Measurements from ENCODE around the gene CAB39. TPM values are rescaled to one million over a fixed set of nuclear protein-coding genes. Genes with fewer than 3 reads are reported as not detected.

The CAB39 gene
- total RNA-seq, 1 donor from 2014 or later, result 78.7 TPM

GRCh38 chr2:230829959-230830358 is 117.3 kb downstream of the CAB39 start:
- no peak overlapping the region for H3K27ac ChIP-seq
- ATAC-seq, result no peak
- TF ChIP-seq, protein P1, sequence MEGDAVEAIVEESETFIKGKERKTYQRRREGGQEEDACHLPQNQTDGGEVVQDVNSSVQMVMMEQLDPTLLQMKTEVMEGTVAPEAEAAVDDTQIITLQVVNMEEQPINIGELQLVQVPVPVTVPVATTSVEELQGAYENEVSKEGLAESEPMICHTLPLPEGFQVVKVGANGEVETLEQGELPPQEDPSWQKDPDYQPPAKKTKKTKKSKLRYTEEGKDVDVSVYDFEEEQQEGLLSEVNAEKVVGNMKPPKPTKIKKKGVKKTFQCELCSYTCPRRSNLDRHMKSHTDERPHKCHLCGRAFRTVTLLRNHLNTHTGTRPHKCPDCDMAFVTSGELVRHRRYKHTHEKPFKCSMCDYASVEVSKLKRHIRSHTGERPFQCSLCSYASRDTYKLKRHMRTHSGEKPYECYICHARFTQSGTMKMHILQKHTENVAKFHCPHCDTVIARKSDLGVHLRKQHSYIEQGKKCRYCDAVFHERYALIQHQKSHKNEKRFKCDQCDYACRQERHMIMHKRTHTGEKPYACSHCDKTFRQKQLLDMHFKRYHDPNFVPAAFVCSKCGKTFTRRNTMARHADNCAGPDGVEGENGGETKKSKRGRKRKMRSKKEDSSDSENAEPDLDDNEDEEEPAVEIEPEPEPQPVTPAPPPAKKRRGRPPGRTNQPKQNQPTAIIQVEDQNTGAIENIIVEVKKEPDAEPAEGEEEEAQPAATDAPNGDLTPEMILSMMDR (IDR thresholded peaks at IDR 0.05), result no peak
- H3K4me3 ChIP-seq, result no peak overlapping the region
- intact Hi-C loops (cut with DNase I), result no loop called here
- peaks cover 44% of the 10 kb centered on the region for H3K27me3 ChIP-seq (ENCODE audit: low read depth)
- no peak for DNase-seq
- no peaks in the 10 kb centered on the region for H3K9me3 ChIP-seq
- peaks cover 9% of the 10 kb centered on the region for H3K4me1 ChIP-seq
- no peaks in the 10 kb centered on the region for H3K36me3 ChIP-seq

- H3K27me3 ChIP-seq (ENCODE audit: low read depth), result peaks cover 43% of the 10 kb centered on the region
- peaks cover 9% of the 10 kb centered on the region for H3K4me1 ChIP-seq
- no peak overlapping the region for H3K4me3 ChIP-seq
- no peaks in the 10 kb centered on the region for H3K36me3 ChIP-seq
- TF ChIP-seq, protein P1 (IDR thresholded peaks at IDR 0.05), result no peak
- H3K9me3 ChIP-seq, result no peaks in the 10 kb centered on the region
- ATAC-seq (no peak), DNase-seq (no peak)
- H3K27ac ChIP-seq, result no peak overlapping the region
- intact Hi-C loops (cut with DNase I), result no loop called here
Observed at GRCh38 chr2:230830428-230830827, 117.8 kb downstream of the CAB39 start.

DNA sequence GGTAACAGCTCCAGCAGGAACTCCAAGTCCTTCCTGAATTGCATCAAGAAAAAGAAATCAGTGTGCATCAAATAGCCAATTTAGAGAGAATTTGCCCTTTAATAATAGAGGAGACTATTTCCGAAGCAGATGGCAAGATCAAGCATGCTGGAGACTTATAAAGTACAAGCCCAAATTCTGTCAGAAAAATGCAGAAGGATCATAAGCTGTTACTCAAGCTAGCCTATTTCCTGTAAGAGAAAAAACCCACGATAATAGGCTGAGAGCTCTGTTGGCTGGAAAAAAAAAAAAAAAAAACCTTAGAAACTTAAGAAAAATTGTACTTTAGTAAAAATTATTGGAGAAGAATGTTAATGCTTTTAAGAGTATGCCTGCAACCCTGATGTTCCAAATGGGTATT is 127.7 kb downstream of the CAB39 start:
- H3K27me3 ChIP-seq (ENCODE audit: low read depth), result peaks cover 9% of the 10 kb centered on the region
- intact Hi-C loops (cut with DNase I), result no loop called here
- H3K4me3 ChIP-seq, result no peak overlapping the region
- no peaks in the 10 kb centered on the region for H3K9me3 ChIP-seq
- ATAC-seq, result no peak
- DNase-seq, result no peak
- no peak overlapping the region for H3K27ac ChIP-seq
- TF ChIP-seq, protein P1 (IDR thresholded peaks at IDR 0.05), result no peak
- H3K4me1 ChIP-seq, result no peaks in the 10 kb centered on the region
- H3K36me3 ChIP-seq, result no peaks in the 10 kb centered on the region

GRCh38 chr2:230842473-230842872 is 129.8 kb downstream of the CAB39 start:
- Histone ChIP-seq H3K36me3 (no peaks in the 10 kb centered on the region), H3K4me3 (no peak overlapping the region), H3K27me3 (ENCODE audit: low read depth) (peaks cover 9% of the 10 kb centered on the region), H3K27ac (no peak overlapping the region), H3K9me3 (no peaks in the 10 kb centered on the region), H3K4me1 (no peaks in the 10 kb centered on the region)
- no peak for ATAC-seq
- TF ChIP-seq, protein P1 (IDR thresholded peaks at IDR 0.05), result no peak
- intact Hi-C loops (cut with DNase I), result no loop called here
- DNase-seq, result no peak

DNA sequence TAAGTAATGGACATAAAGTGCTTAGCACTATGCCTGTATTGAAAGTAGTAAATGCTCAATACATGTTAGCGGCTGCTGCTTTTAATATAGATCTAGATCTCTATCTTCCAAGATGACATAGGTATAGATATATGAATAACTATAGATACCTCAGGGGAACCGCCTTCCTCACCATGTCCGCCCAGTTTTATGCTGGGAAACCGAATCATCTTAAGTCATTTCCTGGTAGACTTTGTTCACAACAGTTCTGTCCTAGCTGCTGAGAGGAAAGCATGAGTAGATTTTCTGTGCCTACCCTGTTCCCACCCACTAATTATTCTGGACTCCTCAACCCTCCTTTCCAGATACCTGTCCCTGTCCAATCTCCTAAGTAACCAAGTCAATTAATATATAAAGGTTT is 130.5 kb downstream of the CAB39 start:
- TF ChIP-seq, protein P1 (IDR thresholded peaks at IDR 0.05), result no peak
- Histone ChIP-seq H3K4me3 (no peak overlapping the region), H3K36me3 (no peaks in the 10 kb centered on the region), H3K27ac (no peak overlapping the region), H3K9me3 (no peaks in the 10 kb centered on the region), H3K27me3 (ENCODE audit: low read depth) (peaks cover 9% of the 10 kb centered on the region), H3K4me1 (no peaks in the 10 kb centered on the region)
- intact Hi-C loops (cut with DNase I), result no loop called here
- ATAC-seq (no peak), DNase-seq (no peak)

GRCh38 chr2:230846360-230846759 is 133.7 kb downstream of the CAB39 start:
- TF ChIP-seq, protein P1 (IDR thresholded peaks at IDR 0.05), result no peak
- intact Hi-C loops (cut with DNase I), result no loop called here
- Histone ChIP-seq H3K27me3 (ENCODE audit: low read depth) (peaks cover 19% of the 10 kb centered on the region), H3K36me3 (no peaks in the 10 kb centered on the region), H3K9me3 (no peaks in the 10 kb centered on the region), H3K4me1 (no peaks in the 10 kb centered on the region), H3K27ac (no peak overlapping the region), H3K4me3 (no peak overlapping the region)
- DNase-seq, result no peak
- no peak for ATAC-seq
